AG04449 (cell line): ENCODE data around the gene ARHGAP25.

Experiments used
- CTCF ChIA-PET: fragments of 350-600 bp; formaldehyde crosslinking; extraction: SDS; loops from one replicate; lab custom pipeline; 2021; ENCODE audit warnings: antibody characterized with exemption; lab: Yijun Ruan, JAX
- POLR2A ChIA-PET: fragments of 400-600, 350-600 bp; formaldehyde crosslinking; extraction: SDS; loops from one replicate; lab custom pipeline; 2020; ENCODE audit warnings: antibody characterized with exemption, inconsistent platforms; lab: Yijun Ruan, JAX
- DNase-seq: peaks from one replicate; pipeline ENCODE4 v3.0.0-alpha.2; 2010; ENCODE audit warnings: low read depth, low spot score
- H3K4me3 ChIP-seq: 2 replicates; pipeline ENCODE4 v1.5.1; 2011; ENCODE audit warnings: low read depth, mild to moderate bottlenecking, control low read depth, low read length
- CTCF ChIP-seq: IDR thresholded peaks from one replicate; pipeline ENCODE4 v1.5.1; 2011; ENCODE audit warnings: mild to moderate bottlenecking, moderate library complexity, low read length, control low read depth, inconsistent platforms; ENCODE audit not compliant: insufficient read depth; ENCODE audit errors: missing control alignments

ARHGAP25 gene

DNA sequence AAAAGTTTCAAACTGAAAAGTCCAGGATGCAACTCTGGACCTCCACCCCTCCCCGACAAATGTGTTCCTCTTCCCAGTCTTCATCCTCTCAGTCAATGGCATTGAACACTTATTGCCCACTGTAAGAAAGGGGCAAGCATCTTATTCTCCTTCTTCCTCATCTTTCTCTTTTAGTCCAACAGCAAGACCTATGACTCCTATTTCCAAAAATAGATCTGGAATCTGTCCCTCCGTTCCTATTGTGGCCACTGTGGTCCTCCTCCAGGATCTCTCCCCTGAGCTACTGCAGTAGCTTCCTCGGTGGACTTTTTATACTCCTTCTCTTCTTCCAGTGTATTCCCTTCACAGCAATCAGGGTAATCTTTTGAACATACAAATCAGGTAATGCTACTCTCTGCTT is 28.0 kb upstream of the ARHGAP25 start:
- POLR2A ChIA-PET, result no interaction called here
- CTCF ChIA-PET, result interaction anchor here (11.9 kb wide), 1 partner anchor 218 kb away, joined by 143 read pairs; no protein-coding TSS in a partner anchor
- no peak for TF ChIP-seq CTCF
- no peak for DNase-seq
- H3K4me3 ChIP-seq, result no peak overlapping the region

DNA sequence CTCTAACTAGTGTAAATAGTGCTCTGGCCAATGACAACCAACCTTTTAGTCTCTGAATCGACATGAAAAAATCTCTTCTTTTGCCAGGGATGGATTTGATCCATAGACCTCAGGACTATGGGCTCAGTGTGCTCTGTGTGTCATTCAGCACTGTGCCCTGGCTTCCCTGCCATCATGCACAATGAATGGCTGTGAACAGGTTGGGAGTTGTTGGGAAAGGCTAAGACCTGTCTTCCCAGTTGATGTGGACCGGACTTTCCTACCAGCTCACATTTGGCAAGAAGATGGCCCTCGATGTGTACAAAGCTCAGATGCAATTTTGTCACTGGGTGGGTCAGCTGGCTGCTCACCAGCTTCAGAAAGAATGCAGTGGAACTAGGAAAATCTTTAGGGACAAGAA is 26.0 kb upstream of the ARHGAP25 start:
- no peak for DNase-seq
- no peak overlapping the region for H3K4me3 ChIP-seq
- ChIA-PET POLR2A (interaction anchor here (0.5 kb wide), 1 partner anchor 45 kb away, joined by 3 read pairs; no protein-coding TSS in a partner anchor), CTCF (interaction anchor here (0.7 to 11.9 kb wide), 36 partner anchors 8 to 580 kb away, joined by 3 to 143 read pairs (median 5); partner anchors contain the start of genes APLF, ARHGAP25 and FBXO48)
- no peak for TF ChIP-seq CTCF

- DNase-seq, result no peak
- ChIA-PET POLR2A (no interaction called here), CTCF (interaction anchor here (0.7 to 11.9 kb wide), 39 partner anchors 9 to 579 kb away, joined by 3 to 143 read pairs (median 4); partner anchors contain the start of genes APLF, ARHGAP25 and FBXO48)
- no peak overlapping the region for H3K4me3 ChIP-seq
- TF ChIP-seq CTCF, result peak; percentile 62
Measured at GRCh38 chr2:68709421-68709911, 25.1 kb upstream of the ARHGAP25 start.

DNA sequence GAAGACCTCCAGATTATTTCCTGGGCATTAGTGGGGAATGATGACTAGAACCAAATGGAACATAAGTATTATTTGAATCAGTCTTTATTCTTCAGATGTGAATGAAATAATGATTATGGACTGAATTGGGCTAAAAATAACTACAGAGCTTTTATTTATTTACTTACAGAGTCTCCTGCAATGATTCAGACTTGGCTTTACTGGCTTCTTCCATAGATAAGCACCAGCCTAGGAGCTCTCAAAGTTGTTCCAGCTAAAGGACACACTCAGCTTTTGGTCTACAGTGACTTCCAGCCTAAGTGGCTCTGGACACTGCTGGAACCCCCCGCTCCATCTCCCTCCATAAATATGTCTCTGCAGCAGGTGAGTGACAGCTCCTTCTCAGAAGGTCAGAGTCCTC is 24.3 kb upstream of the ARHGAP25 start:
- POLR2A ChIA-PET, result no interaction called here
- no peak for TF ChIP-seq CTCF
- no peak overlapping the region for H3K4me3 ChIP-seq
- no peak for DNase-seq
- CTCF ChIA-PET, result interaction anchor here (0.8 to 11.9 kb wide), 9 partner anchors 11 to 246 kb away, joined by 4 to 143 read pairs (median 10); partner anchors contain the start of genes APLF and FBXO48

- ChIA-PET CTCF (interaction anchor here (0.8 to 11.9 kb wide), 9 partner anchors 9 to 246 kb away, joined by 4 to 143 read pairs (median 9); partner anchors contain the start of genes APLF and FBXO48), POLR2A (no interaction called here)
- DNase-seq, result no peak
- no peak for TF ChIP-seq CTCF
- no peak overlapping the region for H3K4me3 ChIP-seq
Measured at GRCh38 chr2:68710756-68711155, 23.9 kb upstream of the ARHGAP25 start.

DNA sequence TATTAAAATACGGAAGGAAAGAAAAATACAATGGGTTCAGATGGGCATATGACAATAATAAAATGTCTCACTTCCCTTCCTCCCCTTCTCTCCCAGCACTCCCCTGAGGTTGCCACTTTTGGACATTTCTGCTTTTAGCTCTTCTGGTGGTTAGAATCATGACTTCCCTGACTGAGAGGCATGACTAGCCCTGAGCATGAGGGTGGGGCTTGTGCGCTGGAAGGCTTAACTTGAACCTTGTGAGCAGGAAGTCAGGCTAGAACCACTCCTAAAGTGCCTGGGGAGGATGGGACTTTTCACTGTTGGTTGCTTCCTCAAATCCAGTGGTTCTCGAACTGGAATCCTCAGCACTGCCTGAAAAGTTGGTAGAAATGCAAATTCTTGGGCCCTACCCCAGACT is 19.7 kb upstream of the ARHGAP25 start:
- H3K4me3 ChIP-seq, result no peak overlapping the region
- ChIA-PET CTCF (interaction anchor here (0.6 to 11.9 kb wide), 5 partner anchors 9 to 251 kb away, joined by 3 to 143 read pairs (median 3); partner anchors contain the start of genes APLF and FBXO48), POLR2A (no interaction called here)
- TF ChIP-seq CTCF, result no peak
- no peak for DNase-seq
